ENCODE data around the gene DCTPP1. TPM values are rescaled to one million over a fixed set of nuclear protein-coding genes. Genes with fewer than 3 reads are reported as not detected.

Gene DCTPP1
- total and polyA plus RNA-seq, 2 of the 4 experiments (the other 2 are of a cell fraction): 24.9 to 45.5 TPM

DNA sequence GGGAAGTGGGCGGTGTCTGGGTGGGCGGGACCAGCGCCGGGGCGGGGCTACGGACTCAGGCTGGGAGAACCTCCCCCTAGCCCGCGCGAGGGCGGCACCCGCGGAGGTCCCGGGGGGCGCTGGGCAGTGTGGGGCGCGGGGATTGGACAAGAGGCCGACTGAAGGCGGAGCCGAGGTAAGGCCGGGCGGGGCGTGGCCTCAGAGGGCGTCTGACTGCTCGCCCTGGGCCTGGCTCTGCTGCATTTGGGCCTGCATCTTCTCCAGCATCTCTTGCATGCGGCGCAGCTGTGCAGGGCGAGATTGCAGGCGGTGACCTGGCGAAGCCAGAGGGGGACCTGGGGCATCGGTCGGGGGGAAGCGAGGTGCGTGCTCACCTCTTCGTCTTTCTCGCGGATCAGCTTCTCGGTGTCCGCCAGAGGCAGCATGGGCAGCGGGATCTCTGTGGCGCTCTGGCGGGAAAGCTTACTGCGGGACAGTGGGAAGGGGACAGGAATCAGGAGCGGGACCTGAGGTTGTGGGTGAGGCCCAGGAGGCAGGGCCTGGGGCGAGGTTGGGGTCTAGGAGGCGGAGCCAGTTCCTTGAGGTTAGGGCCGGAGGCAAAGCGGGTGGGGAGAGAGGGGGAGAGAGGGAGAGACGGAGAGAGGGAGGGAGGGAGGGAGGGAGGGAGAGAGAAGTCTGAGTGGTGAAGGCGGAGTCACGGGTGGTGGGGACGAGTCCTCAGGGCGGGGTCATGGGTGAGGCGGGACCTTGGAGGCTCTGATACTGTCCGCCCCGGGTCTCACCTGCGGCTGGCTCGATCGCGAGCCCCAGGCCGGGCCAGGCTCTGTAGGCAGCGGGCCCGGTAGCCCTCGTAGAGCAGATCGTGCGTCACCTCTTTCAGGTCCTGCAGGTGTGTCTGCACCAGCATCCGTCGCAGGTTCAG is 51.3 kb downstream of the DCTPP1 start:
- H2BK15ac ChIP-seq (ENCODE audit: low read depth, low read length): no peak overlapping the region
- WGBS, 2 experiments (ENCODE audit: extremely low coverage in 2 of 2, insufficient read length in 1 of 2): 0% methylated on average over 13 of the region's 67 CpGs; no CpG with 5 or more reads in 1 of the 2 experiments
- peak overlapping the region; percentile 72 for H3K9ac ChIP-seq (ENCODE audit: low read depth, low read length)
- H3K14ac ChIP-seq (replicated peaks; ENCODE audit: low read depth, low read length): peak overlapping the region; percentile 97
- peak overlapping the region; percentile 100 for H2AK9ac ChIP-seq (replicated peaks; ENCODE audit: low read depth, low read length, poor library complexity)
- DNase-seq (peak; percentile 94), ATAC-seq (ENCODE audit: low read depth) (peak; percentile 98)
- H4K5ac ChIP-seq (ENCODE audit: low read depth, low read length): peak overlapping the region; percentile 33
- H3K4me2 ChIP-seq (ENCODE audit: low read depth, low read length): peak overlapping the region; percentile 92
- dilution Hi-C loops (cut with HindIII; ENCODE audit: low sequenced_read_pairs, unreplicated experiment): no loop called here
- in situ Hi-C loops (cut with MboI; ENCODE audit: low sequenced_read_pairs): no loop called here
- H2BK120ac ChIP-seq (ENCODE audit: low read depth, low read length): no peak overlapping the region; the same call in 1 of the 2 replicates
- H4K20me1 ChIP-seq (ENCODE audit: insufficient read depth, low read length): peaks cover 10% of the 10 kb centered on the region
- H3K56ac ChIP-seq (ENCODE audit: extremely low read depth, insufficient read depth, low read length): peak overlapping the region; percentile 80
- intact Hi-C loops (cut with micrococcal nuclease): loop anchor here (2.0 kb wide), 1 partner anchor 16 kb away; the partner anchor contains the start of gene ZNF48
- peak overlapping the region; percentile 83 for H3K27ac ChIP-seq (ENCODE audit: insufficient read depth, low read length)
- peak overlapping the region; percentile 72 for H3K23ac ChIP-seq (ENCODE audit: low read depth, low read length)
- H2BK5ac ChIP-seq (ENCODE audit: low read depth, low read length, poor library complexity, severe bottlenecking): peak overlapping the region; percentile 80
- H3K4me1 ChIP-seq (ENCODE audit: control insufficient read depth, insufficient read depth, low read length): peaks cover 7% of the 10 kb centered on the region
- ChIA-PET CTCF (no interaction called here), POLR2A (ENCODE audit: unreplicated experiment) (no interaction called here)
- peak overlapping the region; percentile 90 for H3K4ac ChIP-seq (ENCODE audit: low read depth, low read length)
- H4K8ac ChIP-seq (ENCODE audit: low read depth in 2 of 2, low read length in 2 of 2): peak overlapping the region; percentile 98 to 99; a peak in 2 of 4 replicates
- TF ChIP-seq, protein P1, sequence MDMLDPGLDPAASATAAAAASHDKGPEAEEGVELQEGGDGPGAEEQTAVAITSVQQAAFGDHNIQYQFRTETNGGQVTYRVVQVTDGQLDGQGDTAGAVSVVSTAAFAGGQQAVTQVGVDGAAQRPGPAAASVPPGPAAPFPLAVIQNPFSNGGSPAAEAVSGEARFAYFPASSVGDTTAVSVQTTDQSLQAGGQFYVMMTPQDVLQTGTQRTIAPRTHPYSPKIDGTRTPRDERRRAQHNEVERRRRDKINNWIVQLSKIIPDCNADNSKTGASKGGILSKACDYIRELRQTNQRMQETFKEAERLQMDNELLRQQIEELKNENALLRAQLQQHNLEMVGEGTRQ (IDR thresholded peaks at IDR 0.05; ENCODE audit: low read depth, low read length): no peak
- TF ChIP-seq MXI1 (IDR thresholded peaks at IDR 0.05; ENCODE audit: borderline replicate concordance, low read depth, low read length) (peak; percentile 53; the same call in 1 of the 2 replicates), RAD21 (IDR thresholded peaks at IDR 0.05; ENCODE audit: low read length) (peak; percentile 28; the same call in 1 of the 2 replicates), POLR2A (IDR thresholded peaks at IDR 0.05; ENCODE audit: low read depth, low read length) (peak; percentile 30; the same call in 1 of the 2 replicates), MAZ (IDR thresholded peaks at IDR 0.05; ENCODE audit: borderline replicate concordance, low read depth, low read length) (peak; percentile 54; the same call in 1 of the 2 replicates), BHLHE40 (IDR thresholded peaks at IDR 0.05; ENCODE audit: low read depth, low read length) (no peak)
- TF ChIP-seq, protein P2, sequence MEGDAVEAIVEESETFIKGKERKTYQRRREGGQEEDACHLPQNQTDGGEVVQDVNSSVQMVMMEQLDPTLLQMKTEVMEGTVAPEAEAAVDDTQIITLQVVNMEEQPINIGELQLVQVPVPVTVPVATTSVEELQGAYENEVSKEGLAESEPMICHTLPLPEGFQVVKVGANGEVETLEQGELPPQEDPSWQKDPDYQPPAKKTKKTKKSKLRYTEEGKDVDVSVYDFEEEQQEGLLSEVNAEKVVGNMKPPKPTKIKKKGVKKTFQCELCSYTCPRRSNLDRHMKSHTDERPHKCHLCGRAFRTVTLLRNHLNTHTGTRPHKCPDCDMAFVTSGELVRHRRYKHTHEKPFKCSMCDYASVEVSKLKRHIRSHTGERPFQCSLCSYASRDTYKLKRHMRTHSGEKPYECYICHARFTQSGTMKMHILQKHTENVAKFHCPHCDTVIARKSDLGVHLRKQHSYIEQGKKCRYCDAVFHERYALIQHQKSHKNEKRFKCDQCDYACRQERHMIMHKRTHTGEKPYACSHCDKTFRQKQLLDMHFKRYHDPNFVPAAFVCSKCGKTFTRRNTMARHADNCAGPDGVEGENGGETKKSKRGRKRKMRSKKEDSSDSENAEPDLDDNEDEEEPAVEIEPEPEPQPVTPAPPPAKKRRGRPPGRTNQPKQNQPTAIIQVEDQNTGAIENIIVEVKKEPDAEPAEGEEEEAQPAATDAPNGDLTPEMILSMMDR (conservative IDR thresholded peaks at IDR 0.05; ENCODE audit: low read depth, low read length): peak; percentile 35
- TF ChIP-seq, protein P3, sequence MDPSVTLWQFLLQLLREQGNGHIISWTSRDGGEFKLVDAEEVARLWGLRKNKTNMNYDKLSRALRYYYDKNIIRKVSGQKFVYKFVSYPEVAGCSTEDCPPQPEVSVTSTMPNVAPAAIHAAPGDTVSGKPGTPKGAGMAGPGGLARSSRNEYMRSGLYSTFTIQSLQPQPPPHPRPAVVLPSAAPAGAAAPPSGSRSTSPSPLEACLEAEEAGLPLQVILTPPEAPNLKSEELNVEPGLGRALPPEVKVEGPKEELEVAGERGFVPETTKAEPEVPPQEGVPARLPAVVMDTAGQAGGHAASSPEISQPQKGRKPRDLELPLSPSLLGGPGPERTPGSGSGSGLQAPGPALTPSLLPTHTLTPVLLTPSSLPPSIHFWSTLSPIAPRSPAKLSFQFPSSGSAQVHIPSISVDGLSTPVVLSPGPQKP (IDR thresholded peaks at IDR 0.05; ENCODE audit: borderline replicate concordance, low read depth, low read length): no peak
- peak overlapping the region; percentile 10 for H3K18ac ChIP-seq (ENCODE audit: low read depth, low read length)
- H3K9me1 ChIP-seq (ENCODE audit: insufficient read depth, low read length): peaks cover 16% of the 10 kb centered on the region
- no peaks in the 10 kb centered on the region for H3K9me3 ChIP-seq (ENCODE audit: control insufficient read depth, insufficient read depth, low read length)
- peak overlapping the region; percentile 86 for H4K91ac ChIP-seq (ENCODE audit: insufficient read depth, low read depth, low read length)
- BruUV-seq (replicated peaks): no TSS peak
- H2AFZ ChIP-seq (replicated peaks; ENCODE audit: low read length, poor library complexity): peak overlapping the region; percentile 99
- H3K36me3 ChIP-seq (ENCODE audit: control insufficient read depth, insufficient read depth, low read length): no peaks in the 10 kb centered on the region
- peak overlapping the region; percentile 71 for H3K4me3 ChIP-seq (ENCODE audit: insufficient read depth, low read depth, low read length)
- peak overlapping the region; percentile 94 for H2AK5ac ChIP-seq (ENCODE audit: low read depth, low read length)
- no peaks in the 10 kb centered on the region for H3K27me3 ChIP-seq (ENCODE audit: control insufficient read depth, insufficient read depth, low read length)
- H3K79me1 ChIP-seq (ENCODE audit: low read depth in 1 of 2, low read length in 2 of 2): peaks cover 5 to 30% of the 10 kb centered on the region in 2 experiments
- H2BK20ac ChIP-seq (ENCODE audit: low read depth, low read length): no peak overlapping the region
